GM19239 (cell line): Measurements from ENCODE around the gene ZIC5.
"Not testable (repeated sequence)": the region's sequence is repeated elsewhere in the genome, so short reads cannot be mapped to it uniquely, and the experiment has no call there.

Source experiments
- DNase-seq: peaks from one replicate; pipeline ENCODE4 v3.0.0; 2011; ENCODE audit warnings: low spot score; ENCODE audit not compliant: insufficient read length
- FAIRE-seq: peaks from 2 replicates; lab custom pipeline; 2011; peaks lifted over from hg19 to GRCh38; lab: Jason Lieb, UNC

ZIC5 gene

GRCh38 chr13:99965329-99966000, 6.1 kb downstream of the ZIC5 start:
- FAIRE-seq = no peak
- DNase-seq = no peak

DNA sequence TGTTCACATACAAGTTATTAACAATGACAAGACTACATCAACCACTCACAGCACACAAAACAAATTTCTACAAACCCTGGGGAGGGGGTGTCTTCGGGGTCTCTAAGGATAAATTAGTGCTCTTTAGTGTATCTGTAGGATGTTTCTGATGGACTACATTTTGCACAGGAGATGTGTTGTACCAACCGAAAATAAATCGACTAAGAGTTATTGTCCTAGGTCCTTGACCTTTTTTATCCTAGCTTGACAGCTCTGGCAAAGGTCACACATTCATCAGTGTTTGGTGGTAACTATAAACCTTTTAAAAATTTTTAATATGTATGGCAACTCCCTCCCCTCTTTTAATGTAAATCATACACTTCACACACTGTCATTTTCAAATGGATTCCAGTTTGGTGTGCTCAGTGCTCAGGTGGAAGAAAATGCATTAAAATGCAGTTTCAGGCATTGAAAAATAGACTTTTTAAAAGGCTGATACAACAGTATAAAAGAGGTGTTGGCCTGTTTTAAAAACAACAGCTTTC, 7.7 kb downstream of the ZIC5 start:
- DNase-seq (no peak), FAIRE-seq (no peak)

GRCh38 chr13:99962242-99962641, 9.3 kb downstream of the ZIC5 start:
- no peak for DNase-seq
- FAIRE-seq = no peak

DNA sequence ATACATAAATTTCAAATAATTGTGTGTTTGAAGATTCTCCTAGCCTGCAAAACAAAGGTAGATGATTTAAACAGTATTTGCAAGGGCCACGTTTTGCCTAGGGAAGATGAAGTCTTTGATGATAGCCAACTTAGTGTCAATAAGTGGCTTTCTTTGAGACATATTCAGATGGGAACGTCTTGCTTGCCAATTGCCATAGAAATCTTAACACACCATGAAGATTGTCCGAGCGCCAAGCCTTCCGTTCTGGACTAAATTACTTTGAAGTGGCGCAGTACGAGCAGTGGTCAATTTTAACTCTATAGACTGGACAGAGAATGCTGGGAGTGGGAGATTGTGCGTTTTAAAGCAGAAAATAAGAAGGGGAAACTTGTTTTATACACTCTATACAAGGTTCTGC, 9.9 kb downstream of the ZIC5 start:
- FAIRE-seq = no peak

GRCh38 chr13:99960663-99961311, 10.8 kb downstream of the ZIC5 start:
- FAIRE-seq = no peak
- DNase-seq = no peak

More for the DNA sequence above, 9.9 kb downstream of the ZIC5 start:
- no peak for DNase-seq

DNA sequence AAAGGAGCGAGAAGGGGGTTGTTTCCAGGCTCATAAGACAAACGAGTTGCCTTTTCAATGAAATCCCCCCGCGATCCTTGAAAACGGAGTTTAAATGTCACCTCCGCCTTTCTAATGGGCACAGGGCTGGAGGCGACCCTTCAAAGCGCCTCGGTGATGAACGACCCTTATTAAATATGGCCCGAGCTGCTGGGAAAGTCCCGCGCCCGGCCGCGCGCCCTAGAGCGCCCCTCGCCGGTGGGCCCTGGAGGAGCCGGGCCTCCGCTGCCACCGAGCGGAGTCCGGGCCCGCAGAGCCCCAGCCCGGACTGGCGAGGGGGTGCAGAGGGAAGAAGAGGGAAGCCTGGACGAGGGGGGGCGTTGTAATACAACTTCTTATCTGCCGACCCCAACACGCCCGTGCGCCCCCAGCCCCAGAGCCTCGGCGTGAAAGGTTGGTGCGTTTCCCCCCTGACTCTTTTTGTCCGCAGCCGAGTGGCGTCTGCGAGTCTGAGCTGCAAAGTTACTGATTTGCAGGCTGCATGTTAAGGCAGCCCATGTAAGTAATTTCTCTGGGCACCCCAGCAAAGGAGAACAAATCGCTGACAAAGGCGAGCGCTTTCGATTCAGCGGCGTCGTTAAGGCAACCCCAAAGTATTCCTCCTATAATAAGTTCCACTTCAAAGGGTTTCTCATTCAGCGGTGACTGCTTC, 11.9 kb downstream of the ZIC5 start:
- FAIRE-seq (no peak), DNase-seq (no peak)

DNA sequence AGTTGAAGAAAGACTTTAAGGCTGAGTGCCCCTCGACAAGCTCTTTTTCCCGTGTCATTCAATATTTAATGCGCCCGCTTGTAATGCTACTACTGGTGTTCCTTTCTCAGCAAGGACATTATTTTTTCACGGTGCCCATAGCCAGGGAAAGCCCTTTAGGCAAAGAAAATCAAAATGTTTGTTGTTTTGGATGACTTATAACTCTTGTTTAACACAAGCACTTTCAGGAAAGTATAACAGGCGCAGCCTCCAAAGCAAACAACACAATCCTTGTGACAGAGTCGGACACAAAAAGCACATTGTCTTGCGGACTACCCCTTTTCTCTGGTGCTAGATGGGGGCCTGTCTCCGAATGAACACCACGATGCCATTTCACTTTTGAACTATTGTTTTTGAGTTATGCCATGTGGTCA, 12.4 kb downstream of the ZIC5 start:
- FAIRE-seq = no peak
- DNase-seq = no peak

DNA sequence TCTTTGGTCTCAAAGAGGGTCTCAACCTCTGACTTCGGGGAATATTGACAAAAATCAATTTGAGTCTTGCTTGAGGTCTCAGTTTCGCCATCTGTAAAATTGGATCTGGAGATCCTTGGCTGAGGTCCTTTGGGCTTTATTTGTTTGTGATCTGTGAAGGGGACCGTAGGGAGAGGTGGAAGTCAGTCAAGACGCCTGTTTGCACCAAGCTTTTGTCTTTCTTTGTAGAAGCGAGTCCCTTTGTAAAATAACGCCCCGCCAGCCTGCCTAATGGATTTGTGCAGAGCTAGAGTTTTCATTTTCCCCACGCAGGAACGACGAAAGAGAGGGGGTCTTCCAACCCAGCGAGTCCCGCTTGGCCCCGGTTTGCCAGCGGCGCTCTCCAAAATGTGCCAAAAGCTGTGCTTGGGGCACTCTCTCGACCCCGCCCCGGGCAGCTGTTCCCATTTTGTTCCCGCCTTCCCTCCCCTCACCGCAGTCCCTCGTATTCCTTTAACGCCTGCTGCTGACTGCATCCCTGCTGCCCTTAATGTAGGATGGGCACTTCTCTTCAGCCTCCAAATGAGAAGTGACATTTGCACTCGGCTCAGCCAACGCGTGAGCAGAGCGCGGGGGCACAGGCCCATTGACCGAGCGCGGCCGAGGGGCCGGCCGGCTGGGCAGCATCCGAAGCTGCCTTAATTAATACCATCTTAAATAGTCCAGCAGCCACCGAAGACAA, 13.0 kb downstream of the ZIC5 start:
- no peak for FAIRE-seq
- DNase-seq = no peak

DNA sequence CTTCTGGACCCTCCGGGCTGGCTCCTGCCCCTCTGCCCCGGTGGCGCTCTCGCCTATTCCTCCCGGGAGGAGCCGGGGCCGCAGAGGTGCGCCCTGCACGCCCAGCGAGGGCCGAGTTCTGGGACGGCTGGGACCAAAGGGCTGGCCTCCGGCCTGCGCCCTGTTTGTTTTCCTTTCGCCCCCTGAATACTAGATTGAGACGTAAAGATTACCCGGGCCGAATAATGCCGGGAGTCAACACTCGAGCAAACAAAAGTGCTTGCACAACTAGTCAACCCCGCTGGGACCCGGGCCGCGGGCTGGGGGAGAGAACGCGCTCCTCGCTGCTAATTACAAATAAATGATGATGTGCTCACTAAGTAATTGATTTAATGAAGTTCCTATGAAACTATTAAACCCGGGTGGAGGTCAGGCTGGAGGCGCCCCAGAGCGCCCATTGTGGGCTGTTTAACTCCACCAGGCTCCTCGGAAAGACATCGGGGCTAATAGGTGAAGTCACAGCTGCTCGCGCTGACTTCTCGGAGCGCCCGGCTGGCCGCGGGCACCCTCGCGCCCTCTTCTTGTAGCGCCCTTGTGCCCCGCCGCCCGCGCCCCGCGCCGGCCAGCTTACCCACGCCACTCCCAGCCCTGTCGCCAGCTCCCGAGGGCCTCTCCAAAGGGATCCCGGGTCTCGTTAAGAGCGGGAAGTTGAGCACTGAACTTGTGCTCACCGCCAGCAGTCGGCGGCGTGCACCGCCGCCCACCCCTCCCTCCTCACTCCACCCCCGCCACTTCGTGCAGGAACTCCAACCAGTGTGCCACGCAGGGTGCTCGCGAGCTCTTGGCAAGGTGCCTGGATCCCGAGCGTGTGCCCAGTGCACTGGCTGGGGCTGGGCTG, 14.9 kb downstream of the ZIC5 start:
- DNase-seq (no peak), FAIRE-seq (no peak)

DNA sequence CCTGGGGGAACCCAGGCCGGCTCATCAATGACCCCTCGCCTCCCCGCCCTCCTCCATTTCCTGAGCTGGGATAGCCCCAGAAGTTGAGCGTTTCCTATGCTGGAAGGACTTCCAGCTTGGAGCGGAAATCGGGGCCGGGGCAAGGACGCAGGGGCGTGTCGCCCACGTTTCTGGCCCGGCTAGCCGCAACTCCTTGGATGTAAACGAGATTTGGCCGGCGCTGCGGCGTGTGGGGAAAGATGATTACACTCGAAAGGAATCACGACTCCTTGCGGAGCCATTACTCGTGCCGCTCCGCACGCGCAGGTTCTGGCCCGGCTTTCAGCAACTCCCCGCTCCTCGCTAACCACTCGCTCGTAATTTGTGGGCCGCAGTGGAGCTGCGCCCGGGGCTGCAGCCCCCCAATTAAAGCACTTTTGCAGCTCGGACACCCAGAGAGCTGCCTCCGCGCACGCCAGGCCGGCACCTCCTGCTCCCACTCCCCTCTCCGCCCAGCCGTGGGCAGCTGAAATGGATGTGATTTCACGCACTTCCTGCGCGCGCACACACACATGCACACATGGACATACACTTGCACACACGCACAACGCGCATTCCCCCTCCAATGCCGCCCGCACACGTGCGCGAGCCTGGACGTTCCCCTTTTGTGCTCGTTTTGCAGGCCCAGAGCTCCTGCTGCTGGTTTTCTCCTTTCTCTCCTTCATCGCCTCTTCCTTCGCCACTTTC, 15.7 kb downstream of the ZIC5 start:
- no peak for FAIRE-seq
- no peak for DNase-seq

GRCh38 chr13:99955107-99955746, 16.3 kb downstream of the ZIC5 start:
- DNase-seq (no peak), FAIRE-seq (no peak)

DNA sequence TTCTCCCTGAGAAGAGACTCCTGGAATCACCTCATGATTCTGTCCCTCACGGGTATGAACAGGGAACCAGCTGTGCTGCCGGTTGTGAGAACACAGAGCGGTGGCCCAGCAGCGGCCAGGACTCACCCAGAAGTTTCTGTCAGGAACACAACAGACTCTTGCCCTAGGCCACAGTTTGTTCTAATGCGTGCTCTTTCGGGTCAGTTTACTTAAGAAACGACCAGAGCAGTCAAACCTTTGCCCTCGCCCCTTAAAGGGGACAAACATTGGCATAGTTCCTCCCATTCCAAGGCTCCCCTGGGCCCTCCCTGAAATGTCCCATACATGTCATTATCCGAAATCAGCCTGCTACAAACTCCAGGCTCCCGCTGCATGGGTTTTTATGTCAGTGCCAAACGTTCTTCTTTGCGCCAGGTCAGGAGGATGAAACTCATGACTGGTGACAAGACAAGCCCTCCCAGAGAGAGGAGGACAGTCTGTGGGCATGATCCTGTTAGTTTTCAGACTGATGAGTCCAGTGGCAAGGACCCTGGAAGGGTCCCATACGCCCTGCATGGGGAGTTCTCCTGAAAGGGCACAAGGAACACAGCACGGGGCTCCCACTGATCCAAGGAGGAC, 18.3 kb downstream of the ZIC5 start:
- DNase-seq = no peak
- no peak for FAIRE-seq

DNA sequence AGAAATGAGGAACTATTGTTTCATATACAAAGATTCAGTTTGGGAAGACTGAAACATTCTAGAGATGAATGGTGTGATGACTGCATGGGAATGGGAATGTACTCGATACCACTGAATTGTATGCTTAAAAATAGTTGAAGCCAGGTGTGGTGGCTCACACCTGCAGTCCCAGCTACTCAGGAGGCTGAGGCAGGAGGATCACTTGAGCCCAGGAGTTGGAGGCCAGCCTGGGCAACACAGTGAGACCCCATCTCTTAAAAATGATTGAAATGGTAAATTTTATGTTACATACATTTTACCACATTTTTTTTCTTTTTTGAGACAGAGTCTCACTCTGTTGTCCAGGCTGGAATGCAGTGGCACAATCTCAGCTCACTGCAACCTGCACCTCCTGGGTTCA, 19.9 kb downstream of the ZIC5 start:
- not testable (repeated sequence) for DNase-seq, FAIRE-seq

GRCh38 chr13:99949679-99950413, 21.7 kb downstream of the ZIC5 start:
- DNase-seq = no peak
- no peak for FAIRE-seq

GRCh38 chr13:99948907-99949678, 22.5 kb downstream of the ZIC5 start:
- FAIRE-seq (no peak), DNase-seq (no peak)

- FAIRE-seq = no peak
- no peak for DNase-seq
Measured at GRCh38 chr13:99948411-99948810, 23.2 kb downstream of the ZIC5 start.

DNA sequence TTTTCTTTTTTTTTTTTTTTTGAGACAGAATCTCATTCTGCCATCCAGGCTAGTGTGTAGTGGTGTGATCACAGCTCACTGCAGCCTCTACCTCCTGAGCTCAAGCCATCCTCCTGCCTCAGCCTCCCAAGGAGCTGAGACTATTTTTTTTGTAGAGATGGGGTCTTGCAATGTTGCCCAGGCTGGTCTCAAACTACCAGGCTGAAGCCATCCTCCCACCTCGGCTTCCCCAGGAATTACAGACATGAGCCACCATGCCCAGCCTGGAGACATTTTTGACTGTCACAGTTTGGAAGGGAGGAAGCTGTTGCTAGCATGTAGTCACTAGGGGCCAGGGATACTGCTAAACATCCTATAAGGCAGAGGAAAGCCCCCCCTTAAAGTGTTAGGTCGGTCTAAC, 23.9 kb downstream of the ZIC5 start:
- no peak for FAIRE-seq

More for the DNA sequence above, 23.9 kb downstream of the ZIC5 start:
- no peak for DNase-seq
